GM06990 (cell line): ENCODE results near the gene FMNL2.

Experiments
- DNase-seq: peaks from one replicate; pipeline ENCODE4 v3.0.0-alpha.2; 2011; ENCODE audit not compliant: insufficient read length; ENCODE audit errors: extremely low read depth
- H3K27me3 ChIP-seq: replicated peaks from 2 replicates; pipeline ENCODE4 v1.6.0; 2011; ENCODE audit warnings: low read length; ENCODE audit not compliant: control insufficient read depth, insufficient read depth
- H3K36me3 ChIP-seq: 2 replicates; pipeline ENCODE4 v1.5.1; 2011; ENCODE audit warnings: low read length; ENCODE audit not compliant: control insufficient read depth, insufficient read depth
- H3K4me3 ChIP-seq: replicated peaks from 2 replicates; pipeline ENCODE4 v1.5.1; 2011; ENCODE audit warnings: low read depth, mild to moderate bottlenecking, control low read depth, low read length
- TF ChIP-seq, protein P1 (sequence below): IDR thresholded peaks from 2 replicates; pipeline ENCODE4 v1.5.1; 2011; ENCODE audit warnings: low read length, control low read depth, mild to moderate bottlenecking, inconsistent platforms; ENCODE audit not compliant: insufficient read depth, poor library complexity, severe bottlenecking

Gene FMNL2

GRCh38 chr2:152581360-152581759 lies 246.4 kb downstream of the FMNL2 start:
- no peaks in the 10 kb centered on the region for H3K27me3 ChIP-seq
- TF ChIP-seq, protein P1, sequence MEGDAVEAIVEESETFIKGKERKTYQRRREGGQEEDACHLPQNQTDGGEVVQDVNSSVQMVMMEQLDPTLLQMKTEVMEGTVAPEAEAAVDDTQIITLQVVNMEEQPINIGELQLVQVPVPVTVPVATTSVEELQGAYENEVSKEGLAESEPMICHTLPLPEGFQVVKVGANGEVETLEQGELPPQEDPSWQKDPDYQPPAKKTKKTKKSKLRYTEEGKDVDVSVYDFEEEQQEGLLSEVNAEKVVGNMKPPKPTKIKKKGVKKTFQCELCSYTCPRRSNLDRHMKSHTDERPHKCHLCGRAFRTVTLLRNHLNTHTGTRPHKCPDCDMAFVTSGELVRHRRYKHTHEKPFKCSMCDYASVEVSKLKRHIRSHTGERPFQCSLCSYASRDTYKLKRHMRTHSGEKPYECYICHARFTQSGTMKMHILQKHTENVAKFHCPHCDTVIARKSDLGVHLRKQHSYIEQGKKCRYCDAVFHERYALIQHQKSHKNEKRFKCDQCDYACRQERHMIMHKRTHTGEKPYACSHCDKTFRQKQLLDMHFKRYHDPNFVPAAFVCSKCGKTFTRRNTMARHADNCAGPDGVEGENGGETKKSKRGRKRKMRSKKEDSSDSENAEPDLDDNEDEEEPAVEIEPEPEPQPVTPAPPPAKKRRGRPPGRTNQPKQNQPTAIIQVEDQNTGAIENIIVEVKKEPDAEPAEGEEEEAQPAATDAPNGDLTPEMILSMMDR: no peak
- H3K4me3 ChIP-seq: no peak overlapping the region
- DNase-seq: no peak
- no peaks in the 10 kb centered on the region for H3K36me3 ChIP-seq

- no peaks in the 10 kb centered on the region for H3K36me3 ChIP-seq
- TF ChIP-seq, protein P1: no peak
Observed at GRCh38 chr2:152582081-152582480, 247.1 kb downstream of the FMNL2 start.

GRCh38 chr2:152583512-152584229 lies 248.7 kb downstream of the FMNL2 start:
- Histone ChIP-seq H3K4me3 (no peak overlapping the region), H3K36me3 (no peaks in the 10 kb centered on the region), H3K27me3 (no peaks in the 10 kb centered on the region)
- TF ChIP-seq, protein P1: no peak
- no peak for DNase-seq

More at GRCh38 chr2:152582081-152582480, 247.1 kb downstream of the FMNL2 start:
- no peak overlapping the region for H3K4me3 ChIP-seq
- DNase-seq: no peak
- H3K27me3 ChIP-seq: no peaks in the 10 kb centered on the region

DNA sequence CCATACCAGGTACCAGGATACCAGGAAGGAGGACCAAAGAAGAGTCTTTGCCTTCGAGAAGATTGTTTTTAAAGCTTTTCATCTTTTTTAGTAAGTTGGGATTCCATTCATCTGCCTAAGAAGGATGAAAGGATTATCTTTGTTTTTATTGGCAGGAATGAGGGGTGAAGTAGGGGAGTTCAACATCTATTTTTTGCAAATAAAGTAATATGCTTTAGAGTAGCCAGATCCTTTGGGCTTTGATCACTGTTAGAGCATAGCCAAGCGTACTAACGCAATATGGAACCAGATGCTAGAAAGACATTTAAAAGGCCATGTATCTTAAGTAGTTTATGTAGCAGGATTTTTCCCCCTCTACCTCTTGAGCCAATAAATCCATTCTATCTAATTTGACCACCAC lies 249.3 kb downstream of the FMNL2 start:
- Histone ChIP-seq H3K36me3 (no peaks in the 10 kb centered on the region), H3K27me3 (no peaks in the 10 kb centered on the region)

GRCh38 chr2:152585830-152586484 lies 251.0 kb downstream of the FMNL2 start:
- DNase-seq: no peak
- Histone ChIP-seq H3K4me3 (no peak overlapping the region), H3K36me3 (no peaks in the 10 kb centered on the region), H3K27me3 (no peaks in the 10 kb centered on the region)
- TF ChIP-seq, protein P1: no peak

More for the DNA sequence above, 249.3 kb downstream of the FMNL2 start:
- DNase-seq: no peak
- TF ChIP-seq, protein P1: no peak
- no peak overlapping the region for H3K4me3 ChIP-seq
